DND-41 (cell line): ENCODE measurements around the gene FNDC3B.

Experiments used
- CTCF ChIP-seq: IDR thresholded peaks from 2 replicates; pipeline ENCODE4 v1.5.1; 2012; ENCODE audit warnings: borderline replicate concordance, low read length, moderate library complexity, mild to moderate bottlenecking; ENCODE audit not compliant: poor library complexity, severe bottlenecking; ENCODE audit errors: extremely low read depth
- EZH2 ChIP-seq: IDR thresholded peaks from 3 replicates; pipeline ENCODE4 v1.6.1; 2012; ENCODE audit warnings: borderline replicate concordance, low read depth, mild to moderate bottlenecking, moderate library complexity, low read length, inconsistent platforms; ENCODE audit not compliant: severe bottlenecking

- TF ChIP-seq CTCF = no peak
- TF ChIP-seq EZH2 = no peak
Observed at GRCh38 chr3:172051957-172052354, 12.6 kb downstream of the FNDC3B start.
